ENCODE measurements around the gene KLHDC8A. TPM values are rescaled to one million over a fixed set of nuclear protein-coding genes. Genes with fewer than 3 reads are reported as not detected.

Gene KLHDC8A
- 2.9 and 3.0 TPM in 2 replicates for total RNA-seq

GRCh38 chr1:205356440-205357139, at the start of gene KLHDC8A:
TSS of gene KLHDC8A (minus strand) at chr1:205356922. CDS start at chr1:205343604, 13,318 bp downstream.

GRCh38 chr1:205321162-205321958, 35.4 kb downstream of the KLHDC8A start, which contains the start of gene NUAK2:
TSS of gene NUAK2 (minus strand) at chr1:205321745. CDS start at chr1:205321628, 117 bp downstream.

Other genes with a start within 250 kb of the KLHDC8A start
- 12.1 and 12.5 TPM in 2 replicates for gene RBBP5, start 234.9 kb downstream of the KLHDC8A start, total RNA-seq
- 9.9 and 10.5 TPM in 2 replicates for gene DSTYK, start 145.2 kb downstream of the KLHDC8A start, total RNA-seq
- 1.4 and 2.3 TPM in 2 replicates for gene TMCC2, start 129.0 kb downstream of the KLHDC8A start, total RNA-seq
- 3.6 and 3.9 TPM in 2 replicates for gene NUAK2, start 35.2 kb downstream of the KLHDC8A start, total RNA-seq
- gene LEMD1, start 65.1 kb upstream of the KLHDC8A start, total RNA-seq: not detected in 2 replicates
- gene BLACAT1, start 99.1 kb upstream of the KLHDC8A start, total RNA-seq: 0.29 and 0.37 TPM in 2 replicates
- 2.9 and 4.6 TPM in 2 replicates for gene CDK18, start 147.7 kb upstream of the KLHDC8A start, total RNA-seq

All from cardiac ventricle fibroblast (primary cell).